Osteoblast (primary cell): ENCODE data around the gene NRGN. TPM values are rescaled to one million over a fixed set of nuclear protein-coding genes. Genes with fewer than 3 reads are reported as not detected.

ENCODE experiments used
- DNase-seq: peaks from one replicate; pipeline ENCODE4 v3.0.0; 2011; ENCODE audit warnings: low spot score, mixed read lengths; ENCODE audit not compliant: insufficient read length; ENCODE audit errors: missing footprints
- H2AFZ ChIP-seq: 2 replicates; pipeline ENCODE4 v1.6.0; 2011; ENCODE audit warnings: mild to moderate bottlenecking, low read length
- H3K27ac ChIP-seq: 2 replicates; pipeline ENCODE4 v1.5.1; 2011; ENCODE audit warnings: mild to moderate bottlenecking, low read depth, low read length, moderate library complexity
- H3K27me3 ChIP-seq: 2 replicates; pipeline ENCODE4 v1.6.0; 2012; ENCODE audit warnings: mild to moderate bottlenecking, control low read depth, inconsistent platforms, low read length, moderate library complexity; ENCODE audit not compliant: insufficient read depth
- H3K36me3 ChIP-seq: 2 replicates; pipeline ENCODE4 v1.5.1; 2011; ENCODE audit warnings: mild to moderate bottlenecking, low read length, control low read depth, moderate library complexity; ENCODE audit not compliant: insufficient read depth
- H3K4me1 ChIP-seq: 2 replicates; pipeline ENCODE4 v1.5.1; 2011; ENCODE audit warnings: mild to moderate bottlenecking, low read length, control low read depth, moderate library complexity; ENCODE audit not compliant: insufficient read depth
- H3K4me2 ChIP-seq: 2 replicates; pipeline ENCODE4 v1.6.0; 2011; ENCODE audit warnings: mild to moderate bottlenecking, low read length; ENCODE audit not compliant: insufficient read depth
- H3K4me3 ChIP-seq: fragments of 200-600 bp; sonication (generic); 3 replicates; pipeline ENCODE4 v1.5.1; 2012; ENCODE audit warnings: mild to moderate bottlenecking, low read length, inconsistent platforms; ENCODE audit not compliant: insufficient read depth
- H3K79me2 ChIP-seq: 2 replicates; pipeline ENCODE4 v1.6.0; 2012; ENCODE audit warnings: mild to moderate bottlenecking, low read length, control low read depth, inconsistent platforms; ENCODE audit not compliant: insufficient read depth
- H3K9me3 ChIP-seq: 2 replicates; pipeline ENCODE4 v1.5.1; 2011; ENCODE audit warnings: low read depth, low read length, control low read depth
- H4K20me1 ChIP-seq: 2 replicates; pipeline ENCODE4 v1.6.0; 2012; ENCODE audit warnings: mild to moderate bottlenecking, low read length, control low read depth; ENCODE audit not compliant: insufficient read depth
- CTCF ChIP-seq: IDR thresholded peaks from 2 replicates; pipeline ENCODE4 v1.5.1; 2011; ENCODE audit warnings: mild to moderate bottlenecking, low read depth, low read length, moderate library complexity; ENCODE audit errors: extremely low read depth
- total RNA-seq: library from RNA; depleted of rRNA; stranded (reverse); fragments of >200 nt; gene quantifications from 2 replicates; pipeline ENCODE4 v1.2.3, GENCODE V29; 2012

Gene NRGN
- total RNA-seq, 1 donor = under 0.01 TPM

DNA sequence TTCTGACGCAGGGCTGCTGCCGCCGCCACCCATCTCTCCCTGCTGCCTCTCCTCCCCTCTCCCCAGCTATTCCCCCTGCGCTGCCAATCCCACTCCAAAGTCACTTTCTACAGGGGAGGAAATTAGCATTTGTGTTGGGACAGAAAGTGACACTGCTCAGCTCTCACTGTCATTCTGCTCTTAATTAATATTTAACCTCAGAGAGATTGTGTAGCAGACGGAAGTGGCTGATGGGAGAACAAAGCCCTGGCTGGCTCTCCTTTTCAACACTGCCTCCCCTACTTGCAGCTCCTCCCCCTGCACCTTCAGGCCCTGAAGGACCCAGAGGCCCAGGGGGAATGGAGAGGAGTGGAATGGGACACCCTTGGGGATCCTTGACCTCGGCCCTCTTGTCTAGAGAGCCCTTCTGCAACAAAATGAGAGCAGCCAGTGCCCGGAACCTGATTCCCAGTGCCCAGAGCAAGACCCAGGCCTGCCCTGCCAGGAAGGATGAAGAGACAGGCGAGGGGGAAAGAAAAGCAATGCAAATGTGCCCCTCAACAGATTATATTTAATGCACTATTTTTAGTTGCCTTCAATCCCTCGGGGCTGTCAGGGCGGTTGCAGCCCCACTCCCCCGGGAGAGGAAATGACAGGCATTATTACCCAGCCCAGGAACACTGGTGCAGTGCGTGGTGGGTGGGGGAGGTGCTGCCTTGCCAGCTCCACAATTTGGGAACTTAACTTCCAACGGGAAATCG lies 14.6 kb upstream of the NRGN start:
- Histone ChIP-seq H3K27ac (no peak overlapping the region), H3K9me3 (no peaks in the 10 kb centered on the region), H3K4me3 (no peak overlapping the region), H3K79me2 (no peaks in the 10 kb centered on the region), H3K27me3 (peaks cover 46% of the 10 kb centered on the region), H3K4me2 (peak overlapping the region; percentile 63), H4K20me1 (no peaks in the 10 kb centered on the region), H2AFZ (no peak overlapping the region), H3K36me3 (no peaks in the 10 kb centered on the region), H3K4me1 (peaks cover 10% of the 10 kb centered on the region)
- no peak for TF ChIP-seq CTCF
- DNase-seq = no peak

GRCh38 chr11:124725719-124726105 lies 14.0 kb upstream of the NRGN start:
- H3K27ac ChIP-seq = no peak overlapping the region
- H2AFZ ChIP-seq = peak overlapping the region; percentile 76
- no peaks in the 10 kb centered on the region for H4K20me1 ChIP-seq
- H3K79me2 ChIP-seq = no peaks in the 10 kb centered on the region
- no peaks in the 10 kb centered on the region for H3K36me3 ChIP-seq
- H3K4me3 ChIP-seq = peak overlapping the region; percentile 1
- H3K9me3 ChIP-seq = no peaks in the 10 kb centered on the region
- no peak for DNase-seq
- H3K4me1 ChIP-seq = peaks cover 10% of the 10 kb centered on the region
- TF ChIP-seq CTCF = no peak
- H3K4me2 ChIP-seq = peak overlapping the region; percentile 63
- peaks cover 41% of the 10 kb centered on the region for H3K27me3 ChIP-seq

- no peaks in the 10 kb centered on the region for H3K79me2 ChIP-seq
- H3K4me1 ChIP-seq = peaks cover 10% of the 10 kb centered on the region
- no peak overlapping the region for H3K4me3 ChIP-seq
- peaks cover 24% of the 10 kb centered on the region for H3K27me3 ChIP-seq
- DNase-seq = no peak
- TF ChIP-seq CTCF = no peak
- no peaks in the 10 kb centered on the region for H3K9me3 ChIP-seq
- H3K36me3 ChIP-seq = no peaks in the 10 kb centered on the region
- no peak overlapping the region for H2AFZ ChIP-seq
- no peak overlapping the region for H3K27ac ChIP-seq
- no peak overlapping the region for H3K4me2 ChIP-seq
- no peaks in the 10 kb centered on the region for H4K20me1 ChIP-seq
Observed at GRCh38 chr11:124727474-124727873, 12.3 kb upstream of the NRGN start.

- no peak for TF ChIP-seq CTCF
- peaks cover 17% of the 10 kb centered on the region for H3K27me3 ChIP-seq
- no peak overlapping the region for H3K4me2 ChIP-seq
- H3K4me3 ChIP-seq = no peak overlapping the region
- no peaks in the 10 kb centered on the region for H4K20me1 ChIP-seq
- H3K79me2 ChIP-seq = no peaks in the 10 kb centered on the region
- no peaks in the 10 kb centered on the region for H3K36me3 ChIP-seq
- no peak for DNase-seq
- H3K9me3 ChIP-seq = no peaks in the 10 kb centered on the region
- no peak overlapping the region for H3K27ac ChIP-seq
- no peak overlapping the region for H2AFZ ChIP-seq
- H3K4me1 ChIP-seq = peaks cover 10% of the 10 kb centered on the region
Observed at GRCh38 chr11:124728134-124728533, 11.6 kb upstream of the NRGN start.
